H1 (cell line): ENCODE data around the gene TNIP3.

Experiments
- CBX8 ChIP-seq: fragments of 300-800, 300-1000 bp; sonication (generic); IDR thresholded peaks from 2 replicates; pipeline ENCODE4 v1.7.1; 2016; ENCODE audit warnings: low read depth, low read length, borderline replicate concordance
- EP300 ChIP-seq, 2 experiments: IDR thresholded peaks; 1 replicate in 1 of 2; 2 replicates in 1 of 2; pipeline ENCODE4 v1.6.1; 2011 to 2012; ENCODE audit warnings: low read depth in 2 of 2, low read length in 2 of 2, mild to moderate bottlenecking in 2 of 2, borderline replicate concordance in 1 of 2, inconsistent platforms in 1 of 2, moderate library complexity in 1 of 2
- EZH2 ChIP-seq: fragments of 200-600 bp; sonication (generic); IDR thresholded peaks from 2 replicates; pipeline ENCODE4 v1.7.1; 2012; ENCODE audit warnings: low read depth, mild to moderate bottlenecking, moderate library complexity, low read length, inconsistent platforms; ENCODE audit not compliant: severe bottlenecking
- HDAC6 ChIP-seq: IDR thresholded peaks from one replicate; pipeline ENCODE4 v1.7.1; 2012; ENCODE audit warnings: low read depth, mild to moderate bottlenecking, inconsistent platforms, low read length, moderate library complexity
- KDM4A ChIP-seq: IDR thresholded peaks from one replicate; pipeline ENCODE4 v1.7.1; 2012; ENCODE audit warnings: low read depth, mild to moderate bottlenecking, moderate library complexity, low read length, inconsistent platforms; ENCODE audit not compliant: severe bottlenecking
- MAX ChIP-seq: IDR thresholded peaks from 2 replicates; pipeline ENCODE4 v1.6.1; 2012; ENCODE audit warnings: inconsistent platforms
- POLR2A ChIP-seq, 2 experiments: IDR thresholded peaks; 1 replicate in 1 of 2; 2 replicates in 1 of 2; pipeline ENCODE4 v1.6.1; 2011; ENCODE audit warnings: low read depth in 2 of 2, low read length in 2 of 2, mild to moderate bottlenecking in 2 of 2; ENCODE audit errors: control extremely low read depth in 1 of 2
- POLR2AphosphoS5 ChIP-seq: IDR thresholded peaks from 2 replicates; pipeline ENCODE4 v1.6.1; 2011; ENCODE audit warnings: low read depth, low read length
- RXRA ChIP-seq: IDR thresholded peaks from 2 replicates; pipeline ENCODE4 v1.6.1; 2011; ENCODE audit warnings: low read depth, mild to moderate bottlenecking, low read length, moderate library complexity; ENCODE audit not compliant: insufficient read depth
- TAF1 ChIP-seq: IDR thresholded peaks from 2 replicates; pipeline ENCODE4 v1.6.1; 2011; ENCODE audit warnings: mild to moderate bottlenecking, low read depth, low read length
- USF2 ChIP-seq: IDR thresholded peaks from 2 replicates; pipeline ENCODE4 v1.6.1; 2011; ENCODE audit warnings: low read length, improper control_type of control experiment
- TF ChIP-seq, protein P1 (sequence below), 3 experiments: IDR thresholded peaks; 1 replicate in 2 of 3; 2 replicates in 1 of 3; pipeline versions ENCODE4 v1.5.1 to v1.6.1; 2011; ENCODE audit warnings: low read length in 3 of 3, mild to moderate bottlenecking in 3 of 3, inconsistent platforms in 2 of 3, low read depth in 1 of 3, moderate library complexity in 1 of 3; ENCODE audit not compliant: insufficient read depth in 1 of 3; ENCODE audit errors: control extremely low read depth in 1 of 3
- TF ChIP-seq, protein P2 (sequence below): IDR thresholded peaks from 2 replicates; pipeline ENCODE4 v1.6.1; 2011; ENCODE audit warnings: low read depth, mild to moderate bottlenecking, low read length; ENCODE audit not compliant: insufficient read depth

DNA sequence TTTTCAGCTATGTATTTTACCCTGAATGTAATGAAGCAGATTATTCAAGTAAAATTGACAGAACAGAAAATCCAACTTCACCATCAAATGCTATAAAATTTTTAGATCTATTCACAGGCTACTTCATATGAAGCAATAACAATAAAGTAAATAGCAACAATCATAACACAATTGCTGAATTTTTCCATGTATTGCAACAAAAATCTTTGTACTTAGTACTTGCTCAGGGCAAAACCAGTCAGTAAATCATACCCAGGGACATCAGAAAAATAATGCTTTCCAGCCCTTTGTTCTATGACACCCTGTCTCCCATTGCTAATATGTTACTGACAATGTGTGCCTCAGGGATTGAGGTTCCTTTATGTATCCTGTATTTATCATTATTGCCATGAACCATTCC lies 15.5 kb downstream of the TNIP3 start:
- TF ChIP-seq, protein P1, sequence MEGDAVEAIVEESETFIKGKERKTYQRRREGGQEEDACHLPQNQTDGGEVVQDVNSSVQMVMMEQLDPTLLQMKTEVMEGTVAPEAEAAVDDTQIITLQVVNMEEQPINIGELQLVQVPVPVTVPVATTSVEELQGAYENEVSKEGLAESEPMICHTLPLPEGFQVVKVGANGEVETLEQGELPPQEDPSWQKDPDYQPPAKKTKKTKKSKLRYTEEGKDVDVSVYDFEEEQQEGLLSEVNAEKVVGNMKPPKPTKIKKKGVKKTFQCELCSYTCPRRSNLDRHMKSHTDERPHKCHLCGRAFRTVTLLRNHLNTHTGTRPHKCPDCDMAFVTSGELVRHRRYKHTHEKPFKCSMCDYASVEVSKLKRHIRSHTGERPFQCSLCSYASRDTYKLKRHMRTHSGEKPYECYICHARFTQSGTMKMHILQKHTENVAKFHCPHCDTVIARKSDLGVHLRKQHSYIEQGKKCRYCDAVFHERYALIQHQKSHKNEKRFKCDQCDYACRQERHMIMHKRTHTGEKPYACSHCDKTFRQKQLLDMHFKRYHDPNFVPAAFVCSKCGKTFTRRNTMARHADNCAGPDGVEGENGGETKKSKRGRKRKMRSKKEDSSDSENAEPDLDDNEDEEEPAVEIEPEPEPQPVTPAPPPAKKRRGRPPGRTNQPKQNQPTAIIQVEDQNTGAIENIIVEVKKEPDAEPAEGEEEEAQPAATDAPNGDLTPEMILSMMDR (IDR thresholded peaks at IDR 0.05; ENCODE audit: control extremely low read depth in 1 of 3, insufficient read depth in 1 of 3, low read depth in 1 of 3, low read length in 3 of 3): no peak
- TF ChIP-seq CBX8 (no peak), USF2 (no peak), POLR2AphosphoS5 (no peak), MAX (no peak), TAF1 (no peak), POLR2A (IDR thresholded peaks at IDR 0.05; ENCODE audit: control extremely low read depth in 1 of 2, low read depth in 2 of 2, low read length in 2 of 2) (no peak), EP300 (IDR thresholded peaks at IDR 0.05; ENCODE audit: borderline replicate concordance in 1 of 2, low read depth in 2 of 2, low read length in 2 of 2) (no peak), KDM4A (no peak), EZH2 (no peak), HDAC6 (no peak), RXRA (no peak)
- TF ChIP-seq, protein P2, sequence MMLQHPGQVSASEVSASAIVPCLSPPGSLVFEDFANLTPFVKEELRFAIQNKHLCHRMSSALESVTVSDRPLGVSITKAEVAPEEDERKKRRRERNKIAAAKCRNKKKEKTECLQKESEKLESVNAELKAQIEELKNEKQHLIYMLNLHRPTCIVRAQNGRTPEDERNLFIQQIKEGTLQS: no peak
